Lung microvascular endothelial cell (primary cell): ENCODE measurements around the gene BCAS3. TPM values are rescaled to one million over a fixed set of nuclear protein-coding genes. Genes with fewer than 3 reads are reported as not detected.
A peak's percentile ranks its signal among the peaks of the same experiment; 100 is the strongest.
"Not testable (repeated sequence)": the region's sequence is repeated elsewhere in the genome, so short reads cannot be mapped to it uniquely, and the experiment has no call there.

Experiments
- DNase-seq, 2 donors: peaks; one replicate each; pipeline versions ENCODE4 v3.0.0 to v3.0.0-alpha.2; 2010; ENCODE audit warnings: low read depth in 2 of 2
- total RNA-seq: library from RNA; depleted of rRNA; stranded (reverse); fragments of >200 nt; gene quantifications from 2 replicates; pipeline ENCODE4 v1.2.1, GENCODE V29; 2014

The BCAS3 gene
- total RNA-seq, 1 donor from 2014 or later: 17.9 TPM

DNA sequence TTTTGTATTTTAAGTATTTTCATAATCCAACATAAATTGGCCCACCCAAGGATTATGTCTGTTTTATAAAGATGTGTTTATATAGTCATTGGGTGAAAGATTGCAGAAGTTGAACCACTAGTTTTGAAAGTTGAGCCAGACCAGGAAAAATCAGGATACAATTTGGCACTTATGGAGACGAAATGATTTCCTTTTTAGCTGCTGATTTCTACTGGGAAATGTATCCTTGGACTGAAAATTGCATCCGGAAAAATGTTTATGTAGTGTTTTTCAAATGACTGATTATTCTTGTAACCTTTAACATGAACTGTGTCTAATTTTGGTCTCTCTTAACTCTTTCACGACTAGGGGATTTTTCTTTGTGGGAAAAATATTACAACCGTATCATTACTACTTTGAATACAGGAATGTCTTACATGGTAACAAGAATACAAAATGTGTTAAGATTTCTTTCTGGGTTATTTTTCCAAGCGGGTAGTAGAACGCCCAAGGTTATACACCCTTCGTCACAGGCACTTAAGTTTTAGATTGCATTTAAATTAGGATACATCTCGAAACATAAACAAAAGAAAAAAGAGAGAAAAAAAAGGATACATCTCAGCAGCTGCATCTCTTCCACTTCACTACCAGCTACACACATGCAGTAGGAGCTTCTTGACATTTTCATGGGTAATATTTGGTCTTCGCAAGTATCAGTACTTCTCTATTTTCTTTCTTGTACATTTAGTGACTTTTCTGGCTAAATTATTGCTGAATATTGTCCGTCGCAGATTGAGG is 449.0 kb downstream of the BCAS3 start:
- DNase-seq: peak in 1 of 2 donors; percentile 4

DNA sequence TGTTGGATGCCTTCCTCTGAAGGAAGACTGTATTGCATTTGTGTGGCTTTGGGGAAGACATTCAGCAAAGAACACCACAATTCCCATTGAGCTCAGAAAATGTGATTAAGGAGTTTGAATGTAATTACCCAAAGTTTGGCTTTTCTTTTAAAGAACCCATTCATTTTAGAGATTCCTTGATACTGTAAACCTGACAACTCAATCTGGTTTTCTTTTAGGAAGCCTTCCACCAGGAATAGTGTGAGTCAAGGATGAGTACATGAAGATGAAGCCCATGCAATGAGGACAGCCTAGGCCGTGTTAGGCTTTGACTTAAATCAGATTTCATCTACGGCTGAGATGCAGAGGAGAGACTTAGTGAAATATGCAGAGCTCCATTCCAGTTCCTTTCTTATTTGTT is 450.3 kb downstream of the BCAS3 start:
- DNase-seq: no peak

DNA sequence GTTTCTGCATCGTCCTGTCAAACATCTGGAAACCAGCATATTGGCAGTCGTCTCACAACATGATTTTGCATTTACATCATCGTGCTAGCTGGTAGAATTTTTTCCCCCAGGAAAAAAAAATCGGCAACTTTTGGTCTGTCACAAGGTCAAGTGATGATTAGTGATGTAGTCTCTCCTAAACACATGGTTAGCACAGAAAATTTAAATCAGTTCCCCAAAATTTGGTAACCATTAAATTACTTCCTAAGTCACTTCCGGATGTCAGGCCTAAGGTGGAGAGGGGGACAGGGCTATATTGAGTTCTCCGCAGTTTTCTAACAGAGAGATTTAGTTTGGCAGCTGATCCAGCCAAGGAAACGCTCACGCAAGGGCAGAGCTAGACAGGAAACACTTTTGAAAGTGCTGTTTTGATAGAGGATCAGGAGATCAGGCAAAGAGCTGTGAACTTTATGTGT is 451.0 kb downstream of the BCAS3 start:
- peak; percentile 11 to 12 for DNase-seq

DNA sequence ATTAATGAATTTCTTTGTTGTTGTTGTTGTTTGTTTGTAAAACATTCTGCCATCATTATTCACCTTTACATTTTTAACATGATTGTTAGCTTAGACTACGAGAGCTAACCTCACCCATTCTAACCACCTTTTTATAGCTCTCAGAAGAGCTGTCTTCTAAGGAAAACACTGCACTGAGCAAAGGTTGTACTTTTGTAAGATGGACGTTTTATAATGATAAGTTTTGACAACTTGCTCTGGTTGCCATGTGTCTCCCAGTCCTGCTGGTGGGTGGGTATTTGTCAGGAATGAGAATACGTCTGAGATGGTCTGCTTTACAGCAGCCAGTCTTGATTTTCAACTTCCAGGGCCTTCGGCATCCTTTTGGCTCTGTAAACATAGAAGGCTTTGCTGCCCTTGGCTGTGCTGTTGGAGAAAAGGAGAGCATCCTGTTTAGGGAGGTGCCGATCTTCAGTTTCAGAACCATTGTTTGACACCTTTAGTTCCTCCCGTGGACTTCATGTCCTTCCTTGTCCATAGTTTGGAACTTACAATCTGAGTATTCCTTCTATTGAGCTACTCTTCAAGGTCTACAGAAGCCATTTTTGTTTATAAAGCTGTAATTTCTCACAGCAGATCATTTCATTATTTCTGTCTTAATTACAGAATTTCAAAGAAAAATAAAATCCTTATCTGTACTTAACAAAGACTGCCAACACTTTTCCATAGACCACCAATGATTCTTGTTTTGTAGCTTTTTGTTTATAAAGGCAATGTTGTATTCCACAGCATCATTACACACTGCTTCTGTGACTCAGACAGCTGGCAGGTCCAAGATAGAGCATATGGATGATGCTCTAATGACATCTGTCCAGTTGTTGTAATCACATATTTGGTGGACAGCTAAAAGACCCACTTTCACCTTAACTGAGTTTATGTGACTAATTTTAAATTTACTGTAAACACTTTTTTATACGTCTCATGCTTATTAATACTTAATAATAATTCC is 451.9 kb downstream of the BCAS3 start:
- no peak for DNase-seq

DNA sequence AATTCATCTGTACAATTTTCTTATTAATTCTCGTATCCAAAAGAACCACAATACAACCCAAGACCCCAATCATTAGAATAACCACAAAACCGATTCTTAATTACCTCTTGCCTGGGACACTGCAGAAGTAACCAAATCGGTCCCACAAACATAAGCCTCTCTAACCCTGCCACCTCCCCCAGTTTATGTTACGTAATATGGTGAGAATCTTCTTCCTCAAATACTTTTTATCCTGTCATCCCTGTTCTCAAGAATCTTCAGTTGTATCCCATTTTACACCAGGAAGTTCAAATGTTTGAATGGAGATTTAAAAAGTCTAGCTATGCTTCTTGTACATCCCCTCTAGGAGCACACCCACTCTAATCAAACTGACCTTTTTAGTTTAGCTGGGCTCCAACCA is 452.7 kb downstream of the BCAS3 start:
- no peak for DNase-seq

DNA sequence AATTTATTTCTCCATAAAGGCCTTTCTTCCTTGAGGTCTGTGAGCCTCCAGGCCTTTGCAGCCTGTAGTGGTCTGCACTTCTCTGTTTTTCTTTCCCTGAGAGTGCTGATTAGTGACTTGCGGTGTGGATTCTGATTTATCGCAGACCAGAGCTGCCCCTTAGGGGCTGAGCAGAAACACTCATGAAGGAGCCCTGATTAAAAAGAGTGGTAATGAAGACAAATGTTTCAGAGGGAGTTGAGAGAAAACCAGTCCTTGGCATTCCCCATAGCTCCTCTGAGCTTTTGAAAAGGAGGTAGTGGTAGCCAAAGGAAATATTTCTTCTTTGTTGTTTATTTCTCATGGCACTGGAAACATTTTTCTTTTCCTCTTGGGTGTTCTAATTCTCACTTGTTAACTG is 453.9 kb downstream of the BCAS3 start:
- no peak for DNase-seq

DNA sequence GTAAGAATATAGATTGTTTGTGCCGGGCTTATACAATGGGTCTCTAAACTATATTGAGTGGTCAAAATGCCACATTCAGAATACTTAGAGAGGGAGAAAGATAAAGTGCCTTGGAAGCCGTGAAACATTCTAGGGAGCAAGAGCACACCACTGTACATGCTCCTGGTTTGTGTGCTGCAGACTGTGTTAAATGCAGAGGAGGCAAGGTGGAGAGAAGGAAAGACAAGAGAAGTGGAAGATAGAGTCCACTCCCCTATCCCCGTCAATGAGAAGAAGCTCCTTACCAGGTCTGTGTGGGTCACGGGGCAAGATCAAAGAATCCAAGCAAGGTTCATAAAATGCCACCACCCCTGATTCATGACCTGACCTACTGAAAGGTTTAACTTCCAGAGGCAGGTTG is 454.9 kb downstream of the BCAS3 start:
- DNase-seq: no peak

DNA sequence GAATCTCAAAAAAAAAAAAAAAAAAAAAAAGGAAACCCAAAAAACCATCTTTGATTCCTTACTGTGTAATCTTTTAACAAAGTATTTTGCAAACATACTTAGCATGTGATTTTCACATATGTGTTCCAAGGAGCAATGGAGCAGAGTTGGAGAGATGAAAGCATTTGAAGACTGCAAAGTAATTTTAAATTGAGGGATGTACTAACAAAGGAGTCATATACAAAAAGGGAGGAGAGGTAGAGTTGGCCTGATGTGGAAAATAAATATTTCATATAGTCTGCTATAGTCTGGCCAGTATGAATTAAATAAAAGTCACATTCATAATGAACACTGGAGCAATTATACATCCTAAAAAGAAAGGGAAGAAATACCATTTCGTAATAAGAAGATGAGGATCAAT is 456.2 kb downstream of the BCAS3 start:
- no peak for DNase-seq

DNA sequence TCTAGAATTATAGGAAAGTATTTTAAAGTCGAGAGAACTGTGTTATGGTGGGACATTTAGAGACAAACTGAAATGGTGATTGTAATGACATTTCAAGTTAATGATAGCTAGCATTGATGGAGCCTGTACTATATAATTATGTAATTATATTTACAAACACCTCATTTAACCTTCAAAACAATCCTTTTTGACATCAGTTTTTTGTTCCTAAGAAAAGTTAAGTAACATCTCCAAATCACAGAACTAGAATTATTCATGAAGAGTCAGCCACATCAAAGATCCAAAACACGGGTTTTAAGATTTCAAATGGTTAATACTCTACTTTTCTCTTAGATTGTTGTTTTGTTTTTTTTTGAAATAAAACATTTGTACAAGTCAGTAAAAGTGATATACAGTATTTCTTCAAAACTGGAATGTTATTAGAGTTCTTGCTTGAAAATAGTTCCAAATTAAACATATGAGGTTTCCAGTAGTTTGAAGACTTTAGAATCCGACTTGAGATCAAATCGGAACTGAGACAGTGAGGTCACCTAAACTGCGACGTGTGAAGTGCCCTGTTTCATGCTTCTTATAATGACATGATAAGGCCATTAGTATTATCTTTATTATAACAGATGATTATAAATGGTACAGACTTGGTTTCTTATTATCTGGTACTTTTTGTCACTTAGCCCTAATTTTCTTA is 457.0 kb downstream of the BCAS3 start:
- DNase-seq: no peak

DNA sequence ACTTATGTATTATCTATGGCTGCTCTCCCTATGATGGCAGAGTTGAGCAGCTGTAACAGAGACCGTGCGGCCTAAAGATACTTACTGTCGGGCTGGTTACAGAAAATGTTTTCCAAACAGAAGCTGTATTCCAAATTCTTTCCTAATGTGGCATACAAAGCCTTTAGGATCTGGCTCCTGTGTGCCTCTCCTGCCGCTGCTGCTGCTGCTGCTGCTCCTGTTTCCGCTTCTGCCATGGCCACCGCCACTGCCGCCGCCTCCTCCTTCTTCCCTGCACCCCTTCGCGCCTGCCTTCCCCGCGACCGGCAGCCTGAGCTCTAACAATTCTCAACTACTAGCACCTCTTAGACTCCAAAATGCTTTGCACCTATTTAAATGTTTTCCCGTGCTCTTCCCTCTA is 458.1 kb downstream of the BCAS3 start:
- DNase-seq: no peak

DNA sequence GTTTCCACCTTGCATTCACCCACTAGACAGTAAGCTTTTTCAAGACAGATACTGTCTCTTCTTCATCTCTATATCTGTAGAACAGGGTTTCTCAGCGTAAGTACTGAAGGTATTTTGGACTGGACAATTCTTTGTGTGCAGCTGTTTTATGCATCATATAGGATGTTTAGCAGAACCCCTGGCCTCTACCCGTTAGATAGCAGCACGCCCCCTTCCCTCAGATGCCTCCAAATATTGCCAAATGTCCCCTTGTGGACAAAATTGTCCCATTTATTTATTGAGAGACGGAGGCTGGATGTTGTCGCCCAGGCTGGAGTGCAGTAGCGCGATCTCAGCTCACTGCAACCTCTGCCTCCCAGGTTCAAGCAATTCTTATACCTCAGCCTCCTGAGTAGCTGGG is 458.6 kb downstream of the BCAS3 start:
- DNase-seq: no peak

DNA sequence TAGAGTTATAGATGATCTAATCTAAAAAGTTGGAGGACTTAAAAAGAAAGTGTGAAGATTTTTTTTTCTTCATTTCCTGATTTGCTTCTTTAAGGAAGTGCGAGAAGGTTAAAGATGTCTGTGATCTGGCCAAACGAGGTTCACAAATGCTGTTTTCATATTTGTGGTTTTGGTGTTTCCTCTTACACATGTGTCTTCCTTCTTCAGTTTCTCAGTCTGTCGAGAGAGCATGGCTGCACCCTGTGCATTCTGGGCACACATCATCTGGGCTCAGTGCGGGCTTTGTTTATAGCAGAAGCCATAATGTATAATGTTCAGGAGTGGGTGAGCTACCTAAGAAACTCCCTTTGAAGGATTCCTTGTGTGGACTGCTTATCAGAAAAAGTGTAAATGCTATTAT is 461.6 kb downstream of the BCAS3 start:
- DNase-seq: peak in 1 of 2 donors; percentile 74

DNA sequence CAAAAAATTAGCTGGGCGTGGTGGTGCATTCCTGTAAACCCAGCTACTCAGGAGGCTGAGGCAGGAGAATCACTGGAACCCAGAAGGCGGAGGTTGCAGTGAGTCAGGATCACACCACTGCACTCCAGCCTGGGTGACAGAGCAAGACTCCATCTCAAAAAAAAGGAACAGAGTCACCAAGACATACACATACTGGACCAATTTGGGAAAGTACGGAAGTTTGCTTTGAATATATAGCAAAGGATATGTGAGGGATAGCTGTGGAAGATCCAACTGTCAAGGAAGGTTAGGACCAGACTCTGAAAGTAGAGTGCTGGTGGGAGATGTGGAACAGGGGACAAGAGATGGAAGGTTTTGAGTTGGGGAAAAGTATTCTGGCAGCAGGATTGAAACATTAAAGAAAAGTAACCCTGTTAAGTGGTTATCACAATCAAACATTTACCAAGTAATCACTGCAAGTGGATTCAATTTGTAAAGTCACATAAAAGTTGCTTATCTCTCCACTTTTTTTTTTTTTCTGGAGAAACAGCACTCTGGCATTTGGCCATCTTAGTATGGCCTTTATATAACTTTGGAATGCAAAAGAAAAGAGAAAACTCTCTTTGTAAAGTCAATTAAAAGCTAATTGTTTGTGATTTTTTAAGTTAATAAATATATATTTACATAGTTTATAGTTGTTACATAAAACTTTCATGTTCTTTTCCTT is 462.6 kb downstream of the BCAS3 start:
- DNase-seq: no peak

DNA sequence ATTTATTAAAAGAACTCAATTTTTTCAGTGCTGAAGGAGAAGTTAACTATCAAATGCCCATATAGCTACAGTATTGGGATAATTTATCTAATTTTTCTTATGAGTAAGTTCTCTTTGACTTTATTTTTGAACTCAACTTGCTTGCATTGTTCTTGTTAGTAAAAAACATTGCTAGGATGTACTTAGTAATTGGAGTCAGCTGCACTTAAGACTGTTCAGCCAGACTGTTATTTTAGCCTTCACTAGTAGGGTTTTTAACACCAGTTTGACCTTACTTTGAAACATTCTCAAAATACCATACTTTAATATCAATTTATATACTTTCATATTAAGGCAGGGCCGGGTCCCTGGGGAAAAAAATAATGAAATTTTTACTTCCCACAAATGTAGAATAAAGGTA is 465.4 kb downstream of the BCAS3 start:
- no peak for DNase-seq

DNA sequence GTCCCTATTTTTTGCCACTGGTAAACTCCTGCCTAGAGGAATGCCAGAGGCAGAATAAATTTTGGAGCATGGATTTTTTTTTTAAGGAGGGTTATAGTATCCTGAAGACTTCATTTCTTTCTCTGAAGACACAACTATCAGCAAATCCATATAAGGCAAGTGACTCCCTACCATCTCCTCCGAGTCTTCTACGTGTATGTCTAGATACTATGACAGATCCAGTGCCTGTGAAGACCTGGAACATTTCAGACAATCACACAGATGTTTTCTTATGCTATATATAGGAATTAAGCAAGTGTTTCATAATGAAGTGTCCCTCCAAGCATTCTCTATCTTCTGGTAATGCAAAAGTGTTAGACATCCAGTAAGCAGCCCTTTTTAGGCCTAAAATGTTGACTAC is 466.5 kb downstream of the BCAS3 start:
- DNase-seq: no peak

DNA sequence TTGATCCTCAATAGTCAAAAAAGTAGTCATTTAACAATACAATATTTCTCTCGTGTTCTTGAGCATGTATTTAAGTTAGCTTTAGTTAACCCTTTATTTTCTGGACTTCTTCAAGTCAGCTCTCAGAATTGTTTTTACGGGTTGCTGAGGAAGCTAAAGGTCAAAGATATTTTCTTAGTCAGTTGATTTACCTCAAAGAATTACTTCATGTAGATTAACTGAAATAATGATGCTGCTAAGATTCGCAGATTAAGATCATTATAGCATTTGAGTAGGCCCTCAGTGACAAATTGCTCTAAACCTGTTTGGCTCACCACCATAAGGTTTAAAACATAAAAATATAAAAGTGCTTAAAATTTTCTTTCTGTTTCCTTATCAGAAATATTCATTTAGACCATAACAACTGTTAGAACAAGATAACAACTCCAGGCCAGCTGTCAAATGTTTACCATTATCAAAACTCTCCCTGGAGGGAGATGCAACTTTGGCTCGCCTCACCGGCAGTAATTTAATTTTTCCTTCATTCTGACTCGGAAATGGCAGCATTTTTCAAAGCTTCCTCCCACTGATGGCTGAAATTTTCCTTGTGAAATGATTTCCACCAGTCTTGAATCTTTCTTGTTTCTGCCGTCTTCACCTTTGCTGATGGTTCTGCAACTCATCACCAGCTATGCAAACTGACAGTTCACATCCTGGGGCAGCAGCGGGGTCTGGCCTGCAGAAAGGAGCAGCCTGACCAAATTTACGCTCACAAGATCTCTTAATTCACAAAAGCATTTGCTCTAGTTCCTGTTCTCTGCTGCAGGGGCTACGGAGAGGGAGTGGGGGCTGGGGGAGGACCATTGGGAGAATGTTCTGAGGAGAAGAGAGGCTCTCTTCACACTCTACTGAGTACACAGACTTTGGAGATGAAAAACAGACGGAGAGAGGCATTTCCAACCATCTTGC is 467.2 kb downstream of the BCAS3 start:
- DNase-seq: no peak

DNA sequence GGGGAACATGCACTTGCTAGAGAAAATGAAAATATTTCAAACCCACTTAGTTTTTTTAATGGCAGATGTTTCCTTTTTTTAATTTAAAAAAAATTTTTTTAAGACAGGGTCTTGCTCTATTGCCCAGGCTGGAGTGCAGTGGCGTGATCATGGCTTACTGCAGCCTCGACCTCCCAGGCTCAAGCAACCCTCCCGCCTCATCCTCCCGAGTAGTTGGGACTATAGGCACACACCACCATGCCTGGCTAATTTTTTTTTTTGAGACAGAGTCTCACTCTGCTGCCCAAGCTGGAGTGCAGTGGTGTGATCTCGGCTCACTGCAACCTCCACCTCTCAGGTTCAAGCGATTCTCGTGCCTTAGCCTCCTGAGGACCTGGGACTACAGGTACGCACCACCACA is 469.2 kb downstream of the BCAS3 start:
- DNase-seq: not testable (repeated sequence)

DNA sequence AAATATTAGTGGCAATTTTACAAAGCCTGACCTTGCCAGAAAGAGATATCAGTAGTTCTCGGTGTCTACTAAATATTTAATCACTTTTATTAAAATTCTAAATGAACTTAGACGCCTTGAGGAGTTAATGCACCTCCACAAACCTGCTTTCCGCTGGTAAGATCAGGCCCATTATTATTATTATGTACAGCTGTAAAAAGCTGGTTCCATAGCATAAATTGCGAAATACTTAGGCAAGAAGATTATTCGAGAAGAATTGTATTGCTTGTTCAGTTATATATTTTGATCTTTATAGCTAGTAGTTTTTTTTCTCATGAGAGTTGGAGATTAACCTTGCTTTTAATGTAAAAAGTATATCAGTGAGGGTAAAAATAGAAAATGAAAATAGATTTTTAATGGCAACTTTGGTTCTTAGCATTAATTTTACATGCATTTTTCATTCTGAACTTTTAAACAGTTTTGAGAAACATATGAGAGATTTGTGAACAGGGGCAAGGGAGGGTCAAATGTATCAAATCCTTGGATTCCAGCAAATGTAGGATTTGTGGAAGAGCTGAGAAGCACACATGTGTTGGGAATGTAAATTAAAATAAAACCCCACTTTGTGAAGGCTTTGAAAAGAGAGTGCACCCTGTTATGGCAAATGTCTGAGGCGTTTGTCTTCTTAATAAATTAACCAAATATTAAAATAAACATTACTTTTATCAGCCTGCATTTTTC is 471.6 kb downstream of the BCAS3 start:
- no peak for DNase-seq

DNA sequence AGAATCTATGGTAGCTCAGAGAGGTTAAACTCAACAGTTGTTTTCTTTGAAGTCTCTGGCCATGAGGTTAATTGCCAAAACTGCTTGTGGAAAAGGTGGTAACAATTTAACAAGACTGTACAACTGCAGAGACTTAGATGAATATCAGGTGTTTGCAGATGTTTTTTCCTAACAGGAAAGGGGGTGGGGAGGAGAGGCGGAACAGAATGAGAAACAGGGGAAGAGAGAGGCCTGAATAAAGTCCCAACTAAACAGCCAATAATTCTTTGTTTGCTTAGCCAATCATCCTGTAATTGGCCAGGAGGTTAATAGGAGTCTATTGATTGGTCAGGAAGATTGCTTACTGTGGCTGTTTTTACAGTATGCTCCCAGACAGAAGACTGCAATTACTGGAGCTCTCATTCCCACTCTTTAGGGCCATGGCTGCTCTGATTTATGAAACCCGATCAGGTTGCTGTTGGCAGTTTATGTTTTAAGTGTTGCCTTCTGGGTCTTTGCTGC is 472.3 kb downstream of the BCAS3 start:
- no peak for DNase-seq
